Spleen (tissue), 7 donors: Measurements from ENCODE around the gene MAP4K4.

Experiments
- POLR2A ChIP-seq, 3 donors: fragments of 450-650 bp; IDR thresholded peaks; one replicate each; pipeline ENCODE4 v1.5.1; 2017; ENCODE audit warnings: antibody characterized with exemption in 3 of 3, mild to moderate bottlenecking in 1 of 3
- POLR2AphosphoS5 ChIP-seq, 3 donors: sonication (generic); formaldehyde crosslinking; IDR thresholded peaks; one replicate each; pipeline ENCODE4 v1.5.1; 2017; ENCODE audit warnings: antibody characterized with exemption in 3 of 3
- TF ChIP-seq, protein P1 (sequence below), 11 experiments: fragments of 200-600 bp in 7 of 11; fragments of 450-650 bp in 4 of 11; sonication (generic) in 4 of 11; IDR thresholded peaks in 8 of 11; conservative IDR thresholded peaks in 3 of 11; 1 replicate in 7 of 11; 2 replicates in 4 of 11; pipeline versions ENCODE4 v1.4.0 to v1.8.0; 2016 to 2021; ENCODE audit warnings: antibody characterized with exemption in 11 of 11, inconsistent platforms in 4 of 11, mild to moderate bottlenecking in 1 of 11
- donor health status: DM: no; HTN: no; CAD: no; lungs with moderate emphysema.
- donor health status: DM: no; HTN: no; CAD: no.
- donor health status: DM: no; HTN: no; CAD: no.

DNA sequence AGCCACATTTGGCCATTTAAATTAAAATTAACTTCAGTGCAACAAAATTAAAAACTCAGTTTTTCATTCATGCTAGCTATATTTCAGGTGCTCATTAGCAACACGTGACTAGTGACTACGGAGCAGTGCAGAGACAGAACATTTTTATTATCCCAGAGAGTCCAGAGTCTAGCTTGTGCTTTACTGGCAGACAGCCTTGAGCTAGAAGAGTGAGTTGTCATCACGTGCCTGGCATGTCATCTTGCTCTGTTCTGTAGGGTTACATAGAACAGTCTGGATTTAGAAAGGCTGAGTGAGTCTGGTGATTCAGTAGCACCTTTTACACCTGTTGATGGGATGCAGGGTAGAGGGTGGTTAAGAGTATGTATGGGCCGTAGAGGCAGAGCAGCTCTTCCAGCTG lies 157.4 kb downstream of the MAP4K4 start:
- TF ChIP-seq, protein P1, sequence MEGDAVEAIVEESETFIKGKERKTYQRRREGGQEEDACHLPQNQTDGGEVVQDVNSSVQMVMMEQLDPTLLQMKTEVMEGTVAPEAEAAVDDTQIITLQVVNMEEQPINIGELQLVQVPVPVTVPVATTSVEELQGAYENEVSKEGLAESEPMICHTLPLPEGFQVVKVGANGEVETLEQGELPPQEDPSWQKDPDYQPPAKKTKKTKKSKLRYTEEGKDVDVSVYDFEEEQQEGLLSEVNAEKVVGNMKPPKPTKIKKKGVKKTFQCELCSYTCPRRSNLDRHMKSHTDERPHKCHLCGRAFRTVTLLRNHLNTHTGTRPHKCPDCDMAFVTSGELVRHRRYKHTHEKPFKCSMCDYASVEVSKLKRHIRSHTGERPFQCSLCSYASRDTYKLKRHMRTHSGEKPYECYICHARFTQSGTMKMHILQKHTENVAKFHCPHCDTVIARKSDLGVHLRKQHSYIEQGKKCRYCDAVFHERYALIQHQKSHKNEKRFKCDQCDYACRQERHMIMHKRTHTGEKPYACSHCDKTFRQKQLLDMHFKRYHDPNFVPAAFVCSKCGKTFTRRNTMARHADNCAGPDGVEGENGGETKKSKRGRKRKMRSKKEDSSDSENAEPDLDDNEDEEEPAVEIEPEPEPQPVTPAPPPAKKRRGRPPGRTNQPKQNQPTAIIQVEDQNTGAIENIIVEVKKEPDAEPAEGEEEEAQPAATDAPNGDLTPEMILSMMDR (IDR thresholded peaks at IDR 0.05 in 8 of 11, conservative IDR thresholded peaks at IDR 0.05 in 3 of 11): no peak
- TF ChIP-seq POLR2A (IDR thresholded peaks at IDR 0.05) (no peak), POLR2AphosphoS5 (IDR thresholded peaks at IDR 0.05) (no peak)
